Panc1 (cell line): ENCODE results near the gene GGCX.

Source experiments
- POLR2AphosphoS5 ChIP-seq: IDR thresholded peaks from 2 replicates; pipeline ENCODE4 v1.6.1; 2012; ENCODE audit warnings: mild to moderate bottlenecking, low read depth, low read length, moderate library complexity
- TCF7L2 ChIP-seq: IDR thresholded peaks from 2 replicates; pipeline ENCODE4 v1.6.1; 2011; ENCODE audit warnings: mild to moderate bottlenecking, low read depth, low read length, inconsistent platforms
- TF ChIP-seq, protein P1 (sequence below): fragments of 450-650 bp; IDR thresholded peaks from 2 replicates; pipeline ENCODE4 v1.5.1; 2017; ENCODE audit warnings: mild to moderate bottlenecking

GRCh38 chr2:85540133-85540648 lies 21.1 kb downstream of the GGCX start:
- TF ChIP-seq POLR2AphosphoS5: peak; percentile 69
- TF ChIP-seq, protein P1, sequence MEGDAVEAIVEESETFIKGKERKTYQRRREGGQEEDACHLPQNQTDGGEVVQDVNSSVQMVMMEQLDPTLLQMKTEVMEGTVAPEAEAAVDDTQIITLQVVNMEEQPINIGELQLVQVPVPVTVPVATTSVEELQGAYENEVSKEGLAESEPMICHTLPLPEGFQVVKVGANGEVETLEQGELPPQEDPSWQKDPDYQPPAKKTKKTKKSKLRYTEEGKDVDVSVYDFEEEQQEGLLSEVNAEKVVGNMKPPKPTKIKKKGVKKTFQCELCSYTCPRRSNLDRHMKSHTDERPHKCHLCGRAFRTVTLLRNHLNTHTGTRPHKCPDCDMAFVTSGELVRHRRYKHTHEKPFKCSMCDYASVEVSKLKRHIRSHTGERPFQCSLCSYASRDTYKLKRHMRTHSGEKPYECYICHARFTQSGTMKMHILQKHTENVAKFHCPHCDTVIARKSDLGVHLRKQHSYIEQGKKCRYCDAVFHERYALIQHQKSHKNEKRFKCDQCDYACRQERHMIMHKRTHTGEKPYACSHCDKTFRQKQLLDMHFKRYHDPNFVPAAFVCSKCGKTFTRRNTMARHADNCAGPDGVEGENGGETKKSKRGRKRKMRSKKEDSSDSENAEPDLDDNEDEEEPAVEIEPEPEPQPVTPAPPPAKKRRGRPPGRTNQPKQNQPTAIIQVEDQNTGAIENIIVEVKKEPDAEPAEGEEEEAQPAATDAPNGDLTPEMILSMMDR: no peak
- TF ChIP-seq TCF7L2: no peak
